CD4-positive, alpha-beta T cell treated with Interleukin-10 for 1 hour (primary cell): ENCODE data around the gene ARFGEF3.

ENCODE experiments used
- DNase-seq: peaks from one replicate; pipeline ENCODE4 v3.0.0-alpha.2; 2020

Gene ARFGEF3

DNA sequence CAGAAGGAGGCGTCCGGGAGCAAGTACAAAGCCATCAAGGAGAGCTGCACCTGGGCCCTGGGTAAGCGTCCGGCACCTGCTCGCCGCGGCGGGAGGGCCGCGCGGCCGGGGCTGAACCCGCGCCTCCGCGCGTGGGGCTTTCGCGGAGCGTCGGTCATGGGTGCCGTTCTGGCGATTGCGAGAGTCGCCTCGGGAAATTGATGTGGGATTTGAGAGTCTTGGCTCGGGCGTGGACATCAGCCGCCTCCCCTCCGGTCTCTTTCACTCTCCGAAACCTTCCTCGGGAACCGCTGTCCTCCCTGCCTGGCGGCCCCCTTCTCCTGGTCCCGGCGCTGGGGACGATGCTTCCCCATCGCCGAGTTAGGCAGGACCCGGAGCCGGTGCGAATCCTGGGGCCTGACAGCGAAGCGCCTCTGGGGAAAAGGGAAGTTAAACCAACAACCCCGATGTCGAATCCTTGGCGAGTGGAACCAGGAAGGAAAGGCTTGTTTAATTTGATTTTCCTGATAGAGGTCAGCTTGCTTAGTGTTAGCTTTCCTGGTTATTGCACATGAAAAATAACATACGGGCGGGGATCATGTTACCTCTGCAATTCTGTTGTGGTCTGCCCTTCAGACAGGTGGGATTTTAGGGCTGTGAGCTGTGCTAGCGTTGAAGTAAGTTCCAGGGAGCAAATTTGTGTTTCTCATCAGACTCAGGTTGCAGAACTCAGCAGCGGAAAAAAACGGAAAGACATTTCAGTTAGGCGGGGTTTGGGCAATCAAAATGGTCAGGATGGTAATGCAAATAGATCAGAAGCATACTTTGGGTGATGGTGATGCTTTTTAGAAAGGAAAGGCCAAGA lies 594 bp downstream of the ARFGEF3 start:
- no peak for DNase-seq

DNA sequence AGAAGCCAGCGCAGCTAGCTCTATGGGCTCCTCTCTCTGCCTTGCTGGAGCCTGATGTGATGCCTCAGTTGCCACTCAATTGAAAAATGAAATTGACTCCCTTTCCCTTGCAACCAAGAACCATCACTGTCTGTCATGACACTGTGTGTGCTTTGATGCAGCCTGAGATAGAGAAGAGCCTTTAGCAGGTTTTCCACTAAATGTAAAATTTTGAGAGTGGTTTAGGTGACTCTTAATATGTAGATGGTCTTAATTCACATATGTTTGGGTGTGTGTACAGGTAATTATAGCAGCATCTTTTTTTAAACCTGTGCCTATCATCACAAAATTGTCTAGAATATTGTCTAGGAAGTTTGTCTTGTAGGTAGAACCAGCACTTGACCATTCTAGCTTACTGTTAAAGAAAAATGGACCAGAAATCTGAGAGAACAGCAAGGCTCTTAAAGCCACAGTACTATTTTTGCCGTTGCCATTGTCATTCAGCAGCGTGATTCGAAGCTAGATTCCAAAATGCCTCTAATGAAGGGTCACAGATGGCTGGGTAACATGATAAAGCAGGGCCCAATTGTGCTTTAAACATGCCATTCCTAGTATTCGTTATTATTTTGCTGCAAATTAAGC lies 1.3 kb downstream of the ARFGEF3 start:
- no peak for DNase-seq

DNA sequence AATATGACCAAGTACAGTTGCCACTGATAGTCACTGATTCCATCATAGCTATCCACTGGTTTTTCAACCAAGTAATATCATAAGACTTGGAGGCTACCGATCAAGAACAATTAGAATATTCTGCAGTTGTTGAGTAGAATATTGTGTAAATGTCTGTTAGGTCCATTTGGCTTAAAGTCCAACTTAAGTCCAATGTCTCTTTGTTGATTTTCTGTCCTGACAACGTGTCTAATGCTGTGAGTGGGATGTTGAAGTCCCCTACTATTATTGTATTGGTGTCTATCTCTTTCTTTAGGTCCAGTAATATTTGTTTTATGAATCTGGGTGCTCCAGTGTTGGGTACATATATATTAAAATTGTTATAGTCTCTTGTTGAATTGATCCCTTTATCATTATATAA lies 13.9 kb downstream of the ARFGEF3 start:
- no peak for DNase-seq

DNA sequence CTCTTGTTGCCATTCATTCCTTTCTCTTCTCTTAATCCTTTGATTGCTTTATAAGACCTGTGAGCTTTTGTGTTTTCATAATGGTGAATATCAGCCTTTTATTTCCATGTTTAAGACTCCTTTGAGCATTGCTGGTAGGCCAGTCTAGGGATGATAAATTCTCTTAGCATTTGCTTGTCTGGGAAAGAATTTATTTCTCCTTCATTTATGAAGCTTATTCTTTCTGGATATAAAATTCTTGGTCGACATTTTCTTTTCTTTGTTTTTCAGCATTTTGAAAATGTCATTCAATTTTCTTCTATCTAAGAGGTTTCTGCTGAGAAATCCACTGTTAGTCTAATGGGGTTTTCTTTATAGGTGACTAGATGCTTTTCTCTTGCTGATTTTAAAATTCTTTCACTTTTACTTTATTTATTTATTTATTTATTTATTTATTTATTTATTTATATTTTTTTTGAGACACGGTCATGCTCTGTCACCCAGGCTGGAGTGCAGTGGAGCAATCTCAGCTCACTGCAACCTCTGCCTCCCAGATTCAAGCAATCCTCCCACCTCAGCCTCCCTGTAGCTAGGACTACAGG lies 15.0 kb downstream of the ARFGEF3 start:
- DNase-seq = no peak

DNA sequence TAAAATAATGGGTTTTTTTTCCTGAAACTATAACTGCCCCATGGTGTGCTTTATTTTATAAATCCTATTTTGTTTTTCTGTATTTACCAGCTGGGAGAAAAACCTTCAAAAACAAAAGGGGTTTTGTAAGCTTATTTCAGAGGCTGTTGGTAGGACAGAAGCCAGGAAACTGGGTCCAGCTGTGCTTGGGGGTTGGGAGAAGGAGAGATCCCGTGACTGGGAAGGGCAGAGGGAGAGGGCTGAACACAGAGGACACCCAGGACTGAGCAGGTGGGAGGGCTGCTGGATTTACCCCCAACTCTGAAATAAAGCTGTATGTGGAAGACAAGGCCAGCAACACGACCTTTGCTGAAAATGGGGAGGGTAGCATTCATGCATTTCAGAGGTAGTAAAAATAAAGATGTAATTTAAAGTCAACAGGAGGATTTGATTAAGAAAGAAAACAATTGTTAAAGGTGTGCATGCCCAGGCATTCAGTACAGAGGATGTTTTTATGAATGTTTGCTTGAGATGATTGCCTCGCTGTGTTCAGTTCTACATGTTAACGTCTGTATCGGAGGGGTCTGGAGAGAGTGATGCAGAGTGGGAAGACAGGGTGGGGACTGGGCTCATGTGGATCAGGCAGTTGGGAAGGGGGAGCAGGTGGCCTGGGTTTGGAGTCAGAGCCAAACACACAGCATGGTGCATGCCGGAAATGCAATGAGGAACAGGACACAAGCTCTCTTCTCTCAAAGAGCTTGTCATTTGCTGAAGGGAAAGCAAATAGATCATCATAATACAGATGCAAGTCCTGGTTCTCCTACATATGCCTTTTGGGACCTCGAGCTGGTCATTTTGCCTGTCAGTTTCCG lies 21.4 kb downstream of the ARFGEF3 start:
- no peak for DNase-seq

DNA sequence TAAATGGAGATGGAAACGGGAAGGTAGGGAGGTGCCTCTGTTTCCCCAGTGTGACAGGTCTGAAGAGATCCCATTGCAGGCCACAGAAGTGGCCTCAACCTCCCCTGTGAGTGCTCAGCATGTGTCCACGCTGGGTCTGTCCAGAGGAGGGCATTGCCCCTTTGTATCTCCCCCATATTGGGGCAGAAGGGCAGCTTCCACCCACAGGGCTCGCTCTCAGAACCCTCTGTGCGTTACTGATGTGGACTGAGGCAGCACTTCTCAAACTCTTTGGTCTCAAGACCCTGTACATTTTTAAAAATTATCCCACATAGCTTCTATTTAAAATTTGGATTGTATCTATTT lies 22.0 kb downstream of the ARFGEF3 start:
- DNase-seq = no peak

DNA sequence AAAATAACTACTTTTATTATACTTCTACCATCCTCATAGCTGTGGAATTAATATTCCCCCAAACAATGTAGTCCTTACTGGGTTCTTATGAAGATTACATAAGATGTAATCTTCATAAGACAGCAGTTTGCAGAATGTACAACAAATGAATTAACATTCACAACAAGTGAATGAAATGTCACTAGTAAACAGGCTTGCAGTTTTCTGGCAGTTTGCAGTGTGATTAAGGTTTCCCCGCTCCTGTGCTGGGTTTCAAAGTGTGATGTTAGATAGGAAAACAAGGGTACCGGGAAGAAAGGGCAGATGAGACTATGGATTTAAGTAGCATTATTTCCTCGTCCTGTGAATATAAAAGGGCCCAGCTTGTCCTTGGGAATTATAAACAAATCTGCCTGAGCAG lies 22.5 kb downstream of the ARFGEF3 start:
- DNase-seq = no peak

DNA sequence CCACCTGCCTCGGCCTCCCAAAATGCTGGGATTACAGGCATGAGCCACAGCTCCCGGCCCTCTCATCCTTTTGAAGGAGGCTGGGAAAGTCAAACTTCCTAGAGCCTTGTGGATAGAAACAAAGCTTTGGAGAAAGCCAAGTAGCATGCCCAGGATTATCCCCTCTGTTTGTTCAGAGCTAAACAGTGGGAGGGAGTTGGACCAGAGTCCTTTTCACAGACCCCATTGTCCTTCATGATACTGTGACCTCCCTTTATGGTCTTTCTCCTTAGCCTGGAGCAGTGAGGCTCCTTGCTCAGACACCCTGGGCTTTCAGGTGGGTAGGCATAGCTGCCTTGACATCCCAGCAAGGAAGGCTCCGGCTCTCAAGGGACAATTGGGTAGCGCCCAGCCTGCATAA lies 25.4 kb downstream of the ARFGEF3 start:
- DNase-seq = no peak

DNA sequence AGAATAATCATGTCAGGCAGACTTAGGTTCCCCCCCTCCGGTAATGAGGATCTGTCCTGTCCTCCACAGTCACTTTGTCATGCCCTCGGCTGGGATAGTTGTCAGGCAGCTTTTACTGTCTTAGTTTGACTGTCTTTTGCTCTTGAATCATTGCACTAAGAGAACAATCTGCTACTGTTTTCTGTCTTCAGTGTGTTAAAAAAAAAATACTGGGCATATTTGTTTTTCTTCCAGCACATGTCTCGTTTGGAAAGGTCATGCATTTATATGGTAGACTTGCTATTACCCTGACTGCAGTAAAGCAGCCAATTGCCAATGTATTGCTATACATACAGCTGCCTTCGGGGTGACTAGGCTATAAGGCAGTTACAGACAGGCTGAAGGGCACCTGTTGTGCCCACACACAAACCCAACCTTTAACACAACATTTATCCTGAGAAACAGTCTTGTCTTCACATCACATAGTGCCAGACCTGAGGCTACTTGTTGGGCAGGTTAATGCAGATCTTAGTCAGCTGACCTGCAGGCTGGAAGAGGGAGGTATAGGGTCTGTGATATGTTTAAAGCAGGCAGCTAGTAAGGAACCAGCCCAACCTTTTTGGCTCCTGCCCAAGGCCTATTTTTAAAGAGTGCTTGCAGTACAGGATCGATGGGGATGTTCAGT lies 26.7 kb downstream of the ARFGEF3 start:
- DNase-seq = no peak

DNA sequence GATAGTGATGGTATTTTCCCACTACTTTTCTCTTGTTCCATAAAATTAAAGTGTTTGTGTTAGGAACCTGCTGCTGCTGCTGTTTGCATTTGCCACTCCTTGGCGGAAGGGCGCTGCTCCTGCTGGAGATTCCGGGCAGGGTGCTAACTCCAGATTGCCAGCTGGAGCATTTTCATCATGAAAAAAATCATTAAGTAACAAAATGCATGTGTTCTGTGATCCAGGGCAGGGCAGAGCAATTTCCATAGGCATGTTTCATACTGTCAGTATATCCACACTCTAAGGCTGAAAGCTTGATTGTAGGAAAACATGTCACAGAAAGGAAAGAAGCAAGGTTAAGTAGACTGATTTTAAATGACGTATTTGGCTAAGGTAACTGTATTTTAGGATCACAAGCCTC lies 32.5 kb downstream of the ARFGEF3 start:
- no peak for DNase-seq

DNA sequence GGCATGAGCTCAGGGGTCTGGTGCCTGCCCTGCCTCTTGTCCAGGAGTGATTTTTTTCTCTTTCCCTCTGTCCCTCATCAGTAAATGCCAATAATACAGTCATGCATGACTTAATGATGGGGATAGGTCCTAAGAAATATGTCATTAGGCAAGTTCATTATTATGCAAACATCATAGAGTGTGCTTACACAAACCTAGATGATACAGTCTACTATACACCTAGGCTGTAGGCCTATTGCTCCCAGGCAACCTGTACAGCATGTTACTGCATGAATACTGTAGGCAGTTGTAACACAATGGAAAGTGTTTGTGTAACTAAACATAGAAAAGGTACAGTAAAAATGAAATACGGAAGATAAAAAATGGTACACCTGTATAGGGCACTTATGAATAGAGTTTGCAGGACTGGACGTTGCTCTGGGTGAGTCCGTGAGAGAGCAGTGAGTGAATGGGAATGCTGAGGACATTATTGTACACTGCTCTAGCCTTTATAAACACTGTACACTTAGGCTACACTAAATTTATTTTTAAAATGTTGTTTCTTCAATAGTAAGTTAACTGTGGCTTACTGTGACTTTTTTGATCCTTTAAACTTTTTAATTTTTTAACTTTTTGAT lies 34.5 kb downstream of the ARFGEF3 start:
- no peak for DNase-seq

DNA sequence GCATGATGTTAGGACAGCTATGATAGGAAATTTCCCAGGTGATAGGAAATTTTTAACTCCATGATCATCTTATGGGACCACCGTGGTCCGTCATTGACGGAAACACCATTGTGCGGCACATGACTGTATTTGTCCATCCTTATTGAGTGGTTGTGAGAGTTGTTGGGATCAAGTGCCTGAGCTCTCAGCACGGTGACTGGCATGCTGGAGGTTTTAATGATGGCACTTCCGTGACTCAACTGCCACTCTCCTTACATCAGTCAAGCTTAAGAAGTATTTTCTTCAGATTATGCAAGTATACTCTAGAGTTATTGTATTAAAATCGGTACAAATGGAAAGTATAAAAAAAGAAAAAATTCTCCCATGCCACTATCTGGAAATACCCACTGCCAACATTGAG lies 35.8 kb downstream of the ARFGEF3 start:
- no peak for DNase-seq

DNA sequence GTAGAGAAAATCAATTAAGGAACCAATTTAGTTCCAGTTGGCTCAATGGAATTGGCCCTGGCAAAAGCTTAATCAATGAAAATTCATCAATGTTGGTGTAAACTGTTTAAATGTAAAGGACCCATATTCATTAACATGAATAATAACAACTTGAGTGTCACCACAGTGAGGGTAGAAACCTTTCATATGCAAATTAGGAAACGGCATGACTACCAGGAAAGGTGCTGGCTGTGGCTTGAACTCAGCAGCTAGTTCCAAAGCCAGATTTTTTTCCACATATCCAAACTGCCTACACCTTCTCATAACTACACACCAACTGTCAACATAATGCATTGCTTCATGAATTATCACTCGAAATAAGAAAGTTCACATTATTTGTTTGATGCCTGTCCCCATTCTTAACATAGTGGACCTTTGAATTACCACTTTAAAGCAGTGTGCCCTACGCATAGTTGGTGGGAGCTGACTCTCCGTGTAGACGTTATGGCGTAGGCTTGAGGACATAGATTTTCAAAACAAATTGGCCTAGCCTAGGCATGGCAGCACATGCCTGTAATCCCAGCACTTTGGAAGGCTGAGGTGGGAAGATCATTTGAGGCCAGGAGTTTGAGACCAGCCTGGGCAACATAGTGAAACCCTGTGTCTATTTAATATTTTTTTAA lies 36.8 kb downstream of the ARFGEF3 start:
- DNase-seq = no peak

DNA sequence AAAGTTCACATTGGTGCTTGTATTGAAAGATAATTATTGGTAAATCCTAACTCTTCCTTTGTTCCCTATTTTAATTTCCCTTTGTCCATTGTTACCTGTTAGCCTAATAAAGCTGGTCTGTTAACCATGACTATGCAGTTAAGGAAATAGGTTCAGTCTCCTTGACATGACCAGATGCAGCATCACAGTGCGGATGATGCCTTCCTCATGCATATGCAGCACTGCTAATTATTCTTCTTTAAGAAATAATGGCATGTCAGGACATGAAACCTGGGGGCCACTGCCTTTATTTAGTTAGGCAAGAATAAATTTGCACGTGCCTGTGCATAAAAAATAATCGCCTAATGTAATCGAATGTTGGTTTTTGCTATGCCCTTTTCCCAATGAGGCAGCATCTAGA lies 40.1 kb downstream of the ARFGEF3 start:
- no peak for DNase-seq

DNA sequence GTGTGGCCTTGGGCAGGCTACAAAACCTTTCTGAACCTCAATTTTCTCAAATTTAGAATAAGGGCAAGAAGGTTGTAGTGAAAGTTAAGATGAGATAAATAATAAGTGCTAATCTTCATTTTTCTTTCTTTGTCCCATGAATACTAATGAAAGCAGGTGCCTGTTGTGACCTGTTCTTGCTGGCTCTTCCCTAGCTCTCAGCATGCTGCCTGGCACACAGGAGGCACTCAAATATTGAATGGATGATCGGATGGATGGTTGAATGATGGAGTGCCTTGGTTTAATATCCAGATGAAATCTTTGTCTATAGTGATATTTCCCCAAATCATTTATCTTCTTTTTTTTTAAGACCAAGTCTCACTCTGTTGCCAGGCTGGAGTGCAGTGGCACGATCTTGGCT lies 41.6 kb downstream of the ARFGEF3 start:
- no peak for DNase-seq

DNA sequence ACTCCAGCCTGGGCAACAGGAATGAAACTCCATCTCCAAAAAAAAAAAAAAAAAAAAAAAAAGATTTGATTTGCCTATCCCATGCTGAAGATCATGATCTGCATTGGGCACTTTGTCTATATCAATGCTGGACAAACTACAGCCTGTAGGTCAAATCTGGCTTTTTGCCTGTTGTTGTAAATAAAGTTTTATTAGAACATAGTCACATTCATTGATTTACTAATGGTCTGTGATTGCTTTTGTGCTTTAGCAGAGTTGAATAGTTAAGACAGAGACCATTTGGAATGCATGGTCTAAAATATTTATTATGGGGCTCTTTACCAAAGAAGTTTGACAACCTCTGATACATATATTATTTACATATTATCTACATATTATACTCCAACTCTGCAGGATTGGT lies 42.6 kb downstream of the ARFGEF3 start:
- DNase-seq = no peak

DNA sequence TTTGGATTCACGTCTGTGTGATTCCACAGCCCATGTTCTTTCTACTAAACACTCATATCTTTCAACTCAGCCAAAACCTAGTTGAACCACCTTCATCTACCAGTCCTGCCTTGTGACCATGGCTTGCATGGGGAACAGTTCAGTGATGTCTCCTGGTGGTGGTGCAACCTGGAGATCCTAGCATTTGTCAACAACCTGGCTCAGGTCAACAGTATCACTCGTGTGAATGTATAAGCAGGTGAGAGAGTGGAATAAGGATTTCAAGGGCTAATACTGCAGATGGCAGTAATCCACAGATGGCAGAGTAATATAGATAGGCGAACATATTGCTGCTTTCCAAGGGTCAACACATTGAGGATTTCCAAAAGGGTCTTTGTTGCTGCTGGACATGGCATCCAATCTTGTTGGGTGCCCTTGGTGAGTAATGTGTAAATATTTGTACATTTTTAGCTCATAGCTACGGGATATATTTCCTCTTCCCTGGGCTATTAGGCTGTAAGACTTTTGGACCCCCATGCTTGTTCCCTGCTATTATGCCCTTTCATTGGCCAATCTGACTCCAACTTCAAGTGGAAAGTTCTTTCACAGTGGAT lies 43.1 kb downstream of the ARFGEF3 start:
- DNase-seq = no peak

DNA sequence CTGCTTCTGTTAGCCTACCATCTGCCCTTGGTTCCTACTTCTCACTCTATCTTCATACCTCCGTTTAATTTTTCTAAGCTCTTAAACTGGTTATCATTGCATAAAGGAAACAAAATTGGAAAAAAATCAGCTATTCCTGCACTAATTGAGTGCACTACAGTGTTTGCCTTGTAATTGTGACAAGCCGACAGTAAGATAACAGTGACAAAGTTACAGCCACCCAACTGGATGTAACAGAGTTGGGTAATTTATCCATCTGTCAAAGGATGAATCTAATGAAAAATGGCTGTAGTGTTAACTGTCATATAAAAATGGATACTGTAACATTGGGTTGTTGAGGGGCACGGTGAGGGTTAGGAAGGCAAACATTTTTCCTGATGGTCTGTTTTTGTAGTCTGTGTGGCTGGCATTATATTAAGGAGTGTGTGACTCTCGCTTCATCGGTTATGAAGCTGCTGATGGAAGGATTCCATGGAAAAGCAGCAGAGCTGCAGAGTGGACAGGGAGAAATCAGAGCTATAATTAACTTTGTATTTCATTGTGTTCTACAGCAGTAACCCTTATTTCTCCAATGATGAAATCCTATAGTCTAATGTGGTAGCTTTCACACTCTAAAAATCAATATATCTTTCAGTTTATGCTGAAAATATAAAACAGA lies 43.8 kb downstream of the ARFGEF3 start:
- DNase-seq = no peak

DNA sequence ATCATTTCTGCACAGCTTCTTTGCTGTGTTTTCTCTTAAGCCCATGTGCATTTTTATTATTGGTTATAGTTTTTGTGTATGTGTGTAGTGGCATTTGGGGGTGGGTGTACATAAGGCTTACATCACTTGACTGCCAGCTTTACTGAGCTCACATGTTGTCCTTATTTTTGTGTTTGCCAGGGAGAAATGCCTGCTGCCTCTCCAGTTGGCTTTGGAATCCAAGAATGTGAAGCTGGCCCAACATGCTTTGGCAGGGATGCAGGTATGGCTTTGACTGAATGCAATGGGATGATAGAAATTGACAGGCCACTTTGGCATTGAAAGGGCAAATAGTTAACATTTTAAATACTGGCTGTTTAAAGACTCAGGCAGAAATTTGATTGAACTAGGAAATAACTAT lies 45.1 kb downstream of the ARFGEF3 start:
- DNase-seq = no peak

DNA sequence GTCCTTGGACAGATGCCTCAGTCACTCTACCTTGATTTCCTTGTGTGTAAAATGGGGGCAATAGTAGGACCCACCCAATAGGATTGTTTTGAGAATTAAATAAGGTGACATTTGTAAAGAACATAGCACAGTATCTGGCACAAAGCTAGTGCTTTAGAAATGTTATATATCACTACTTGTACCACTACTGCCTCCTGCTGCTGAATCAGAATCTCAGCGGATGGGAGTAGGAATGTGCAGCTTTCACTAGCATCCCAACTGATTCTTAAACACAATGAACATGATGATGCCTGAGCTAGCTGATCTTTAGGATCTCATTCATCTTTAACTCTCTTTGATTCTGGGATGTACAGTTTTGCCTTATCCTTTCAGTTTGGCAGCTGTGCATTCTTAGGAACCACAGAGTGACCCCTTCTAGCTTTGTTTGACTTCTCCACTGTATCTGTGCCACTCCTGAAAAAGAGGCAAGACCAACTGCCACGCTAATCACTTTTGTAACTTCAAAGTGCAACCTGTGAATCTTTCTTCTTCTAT lies 49.4 kb downstream of the ARFGEF3 start:
- no peak for DNase-seq

DNA sequence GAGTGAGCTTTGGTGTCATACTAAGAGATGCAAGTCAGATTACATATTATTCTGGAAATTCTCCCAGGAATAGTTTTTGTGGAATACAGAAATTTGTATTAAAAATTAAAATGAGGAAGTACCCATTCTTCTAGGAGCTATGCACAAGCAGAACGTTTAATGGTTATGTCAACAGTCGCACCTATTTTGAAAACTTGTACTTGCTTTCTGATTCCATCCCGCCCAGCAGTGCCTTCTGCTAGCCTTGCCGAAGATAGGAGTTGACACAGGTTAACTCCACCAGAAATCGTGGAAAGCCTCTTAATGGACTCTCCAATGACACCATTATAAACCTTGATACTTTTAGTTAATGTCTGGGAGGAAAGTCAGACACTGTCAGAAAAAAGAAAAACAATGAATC lies 49.9 kb downstream of the ARFGEF3 start:
- no peak for DNase-seq
